Fibroblast of skin of back (primary cell): ENCODE results near the gene CCDC182.

Source experiments
- DNase-seq: peaks from one replicate; pipeline ENCODE4 v3.0.0-alpha.2; 2013

Gene CCDC182

DNA sequence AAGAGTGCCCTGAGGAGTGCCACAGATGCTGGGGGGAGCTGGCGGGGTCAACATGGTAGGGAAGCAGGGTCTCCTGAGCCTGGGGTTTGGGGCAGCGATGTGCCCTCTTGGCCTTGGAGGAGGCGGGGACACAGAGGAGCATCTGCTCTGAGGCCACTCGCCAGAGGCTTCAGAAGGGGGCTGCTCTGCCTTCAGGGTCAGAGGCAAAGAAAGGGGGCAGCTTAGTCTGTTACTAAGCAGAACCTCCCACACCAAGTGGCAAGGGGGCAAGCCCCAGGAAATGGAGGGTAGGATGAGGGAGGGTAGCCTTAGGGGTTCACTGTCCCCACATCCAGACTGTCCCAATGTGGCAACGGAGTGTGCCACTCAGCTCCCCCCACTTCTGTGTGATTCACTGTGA lies 18.3 kb downstream of the CCDC182 start:
- no peak for DNase-seq

DNA sequence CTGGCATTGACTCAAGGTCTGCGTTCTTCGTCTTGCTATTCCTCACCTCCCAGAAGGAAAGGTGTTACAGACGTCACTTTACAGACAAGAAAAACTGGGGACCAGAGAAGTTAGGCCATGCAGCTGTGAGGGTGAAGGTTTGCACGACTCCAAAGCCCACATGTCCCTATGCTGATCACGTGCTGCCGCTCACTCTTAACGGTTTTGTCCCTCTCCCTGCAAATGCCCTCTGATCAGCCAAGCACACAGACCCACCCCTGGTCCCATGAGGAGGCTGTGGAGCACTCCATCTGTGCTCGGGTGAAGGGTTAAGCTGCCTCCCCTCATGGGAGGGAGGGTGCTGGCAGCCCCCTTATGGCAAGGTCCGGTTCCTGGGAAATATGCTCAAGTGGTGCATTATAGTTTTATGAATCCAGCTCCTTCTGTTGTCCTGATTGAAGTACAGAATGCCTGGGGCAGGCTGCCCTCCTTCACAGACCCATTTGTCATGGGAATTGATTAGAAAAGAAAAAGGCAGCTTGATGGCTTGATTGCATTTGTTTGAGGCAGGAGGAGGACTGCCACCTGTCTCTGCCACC lies 18.8 kb downstream of the CCDC182 start:
- no peak for DNase-seq

DNA sequence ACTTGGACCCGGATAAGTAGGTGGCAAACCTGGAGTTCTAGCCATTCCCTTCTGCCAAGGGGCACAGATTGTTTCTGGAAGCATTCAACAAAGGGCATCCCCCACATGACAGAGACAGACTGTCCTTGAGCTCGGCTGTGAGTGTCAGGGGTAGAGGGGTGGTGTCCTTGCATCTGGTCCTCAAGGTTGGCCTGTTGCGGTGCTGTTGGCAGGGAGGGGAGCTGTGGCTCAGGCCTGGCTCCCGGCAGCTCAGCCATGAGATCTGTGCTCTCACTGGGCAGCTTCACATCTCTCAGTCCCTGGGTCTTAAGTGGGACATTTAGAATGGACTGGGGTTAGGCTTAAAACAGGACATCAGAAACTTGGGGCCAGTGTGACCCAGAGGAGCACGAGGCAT lies 20.4 kb downstream of the CCDC182 start:
- DNase-seq, result no peak

DNA sequence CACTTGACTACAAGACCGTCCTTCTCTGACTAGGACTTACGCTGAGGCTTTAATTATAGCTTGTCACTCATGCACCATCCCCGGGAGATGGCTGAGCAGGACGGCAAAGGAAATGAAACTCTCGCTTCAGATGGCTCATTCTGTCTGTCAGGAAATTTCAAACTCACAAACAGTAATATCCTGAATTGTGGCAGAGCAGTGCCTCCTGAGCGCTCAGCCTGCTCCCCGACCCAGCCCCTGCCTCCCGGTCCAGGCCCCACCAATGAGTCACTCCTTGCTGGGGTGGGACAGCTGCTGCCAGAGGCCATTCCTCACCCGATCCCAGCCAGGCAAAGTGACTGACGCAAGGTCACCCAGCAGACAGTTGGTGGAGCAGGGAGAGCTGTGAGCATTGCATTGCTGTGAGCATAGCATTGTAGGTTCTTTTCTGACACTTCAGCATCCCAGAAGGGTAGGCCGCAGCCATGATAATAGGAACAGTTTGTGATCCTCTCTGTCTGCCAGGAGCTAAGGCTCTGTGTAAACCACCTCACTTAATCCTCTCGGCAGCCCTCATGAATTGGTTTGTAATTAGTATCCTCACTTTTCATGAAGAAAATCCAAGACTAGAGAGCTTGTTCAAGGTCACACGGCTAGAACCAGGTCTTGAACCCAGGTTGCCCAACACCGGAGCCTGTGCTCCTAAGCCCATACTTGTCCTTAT lies 20.9 kb downstream of the CCDC182 start:
- DNase-seq, result peak; percentile 26

DNA sequence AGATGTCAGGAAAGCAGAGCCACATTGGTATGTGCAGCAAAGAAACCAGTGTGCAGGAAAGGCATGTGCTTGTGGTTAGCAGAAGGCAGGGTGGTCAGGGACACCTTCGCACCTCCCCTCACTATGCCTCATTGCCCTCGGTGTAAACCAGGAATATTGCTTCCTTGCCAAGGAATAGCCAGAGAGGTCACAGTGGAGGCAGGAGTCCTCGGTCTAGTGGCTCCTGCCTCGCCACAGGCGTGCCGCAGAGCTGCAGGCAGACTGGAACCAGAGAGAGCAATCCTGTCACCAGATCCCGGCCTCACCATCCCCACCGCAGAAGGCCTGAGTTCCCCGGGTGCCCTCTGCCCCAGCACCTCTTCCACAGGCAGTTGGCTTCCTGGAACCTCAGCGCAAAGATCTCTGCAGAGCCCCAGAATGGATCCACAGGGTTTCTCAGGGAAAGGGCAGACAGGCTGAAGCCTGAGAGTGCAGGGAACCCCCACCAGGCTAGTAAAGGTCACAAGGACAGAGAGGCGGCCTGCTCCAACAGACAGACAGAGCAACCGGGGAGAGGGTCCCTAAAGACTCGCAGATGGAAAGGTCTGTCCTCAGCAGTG lies 21.6 kb downstream of the CCDC182 start:
- no peak for DNase-seq

- DNase-seq, result no peak
Observed at GRCh38 chr17:57722704-57723043, 22.4 kb downstream of the CCDC182 start.

- DNase-seq, result no peak
Observed at GRCh38 chr17:57721967-57722703, 23.0 kb downstream of the CCDC182 start.

- no peak for DNase-seq
Observed at GRCh38 chr17:57720386-57721035, 24.6 kb downstream of the CCDC182 start.

- DNase-seq, result no peak
Observed at GRCh38 chr17:57718878-57719277, 26.2 kb downstream of the CCDC182 start.

DNA sequence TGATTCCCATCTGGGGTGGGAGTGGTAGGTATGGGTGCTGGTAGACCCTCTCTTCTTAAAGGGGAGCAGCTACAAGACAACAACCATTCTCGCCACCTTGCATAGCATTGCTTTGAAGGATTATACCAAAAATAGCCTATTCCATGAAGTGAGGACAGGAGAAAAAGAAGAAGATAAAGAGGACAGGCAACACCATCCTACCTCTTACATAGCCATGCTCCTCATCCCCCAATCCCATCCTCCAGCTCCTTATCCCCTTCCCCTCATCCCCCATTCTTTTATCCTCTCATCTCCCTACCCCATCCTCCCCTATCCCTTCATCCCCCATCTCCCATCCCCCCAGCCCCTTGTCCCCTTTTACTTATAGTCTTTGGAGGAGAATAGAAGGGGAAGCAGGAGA lies 29.1 kb downstream of the CCDC182 start:
- DNase-seq, result no peak

DNA sequence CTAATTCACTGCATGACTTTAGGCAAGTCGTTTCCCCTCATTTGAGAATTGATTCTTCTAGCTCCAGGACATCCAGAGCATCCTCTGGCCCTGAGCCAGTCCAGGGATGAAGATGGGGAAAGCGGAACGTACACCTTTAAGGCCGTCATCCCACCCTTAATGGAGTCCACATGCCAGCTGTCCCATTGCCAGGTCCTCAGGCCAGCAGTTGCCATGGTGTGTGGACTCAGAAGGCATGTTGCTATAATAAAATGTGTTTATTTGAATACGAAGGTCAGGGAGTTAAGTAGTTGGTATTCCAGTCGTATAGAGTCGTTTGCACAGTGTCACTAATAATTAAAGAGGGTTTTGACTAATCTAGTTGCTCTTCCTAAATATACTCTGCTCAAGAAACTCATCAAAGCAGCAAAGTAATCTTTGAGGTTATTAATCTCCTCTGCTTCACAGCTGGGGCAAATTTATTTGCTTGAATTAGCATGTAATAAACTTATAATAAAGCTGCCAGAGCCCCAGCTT lies 30.4 kb downstream of the CCDC182 start:
- DNase-seq, result no peak

DNA sequence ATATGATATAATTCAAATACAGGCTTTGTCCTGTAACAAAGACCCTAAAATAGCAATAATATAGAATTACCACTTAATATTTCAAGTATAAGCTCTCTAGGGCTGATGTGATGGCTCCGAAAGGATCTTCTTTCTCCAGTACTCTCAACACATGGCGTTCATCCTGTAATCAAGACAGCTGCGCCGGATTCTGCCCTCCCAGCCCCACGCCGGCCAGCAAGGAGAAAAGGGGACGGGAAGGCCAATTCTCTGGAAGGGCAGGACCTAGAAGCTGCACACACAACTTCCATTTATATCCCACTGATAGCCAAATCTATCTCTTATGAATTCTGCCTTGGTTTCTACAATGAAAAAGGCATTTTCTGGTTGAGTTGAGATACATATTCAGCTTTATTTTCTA lies 32.0 kb downstream of the CCDC182 start:
- DNase-seq, result no peak

DNA sequence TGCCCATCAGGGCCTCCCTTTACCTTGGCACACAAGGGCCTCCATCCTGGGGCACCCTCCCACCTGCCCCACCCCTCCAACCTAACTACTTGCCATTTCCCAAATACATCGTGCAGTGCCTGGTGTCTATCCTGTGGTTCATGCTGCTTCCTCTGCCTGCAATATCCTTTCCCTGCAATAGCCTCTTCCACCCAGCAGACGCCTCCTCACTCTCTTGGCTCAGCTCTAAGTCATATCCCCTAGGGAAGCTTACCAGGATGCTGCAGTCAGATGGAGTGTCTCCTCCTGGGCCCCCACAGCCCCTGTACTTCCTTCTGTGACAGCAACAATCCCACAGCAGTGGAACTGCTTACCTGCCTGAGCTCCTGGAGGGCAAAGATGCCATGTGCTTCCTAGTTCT lies 36.7 kb downstream of the CCDC182 start:
- DNase-seq, result no peak

GRCh38 chr17:57707892-57708291 lies 37.2 kb downstream of the CCDC182 start:
- no peak for DNase-seq

DNA sequence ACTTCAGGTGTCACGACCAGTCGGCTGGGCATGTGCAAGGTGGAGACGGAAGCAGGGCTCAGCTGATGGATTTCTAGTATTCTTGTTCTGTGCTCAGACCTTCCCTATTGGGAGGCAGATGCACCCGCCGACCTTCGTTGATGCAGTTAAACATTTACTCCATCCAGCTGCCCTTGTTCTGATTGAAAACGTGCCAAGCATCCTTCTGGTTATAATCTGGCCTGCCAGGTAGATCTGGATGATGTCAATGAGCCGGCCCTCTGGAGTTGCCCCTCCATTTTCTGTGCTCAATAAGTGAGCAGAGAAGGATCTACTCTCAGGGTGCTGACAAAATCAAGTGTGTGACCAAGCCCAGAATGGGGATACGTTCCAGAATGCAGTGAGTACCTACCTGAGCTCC lies 38.3 kb downstream of the CCDC182 start:
- DNase-seq, result no peak

DNA sequence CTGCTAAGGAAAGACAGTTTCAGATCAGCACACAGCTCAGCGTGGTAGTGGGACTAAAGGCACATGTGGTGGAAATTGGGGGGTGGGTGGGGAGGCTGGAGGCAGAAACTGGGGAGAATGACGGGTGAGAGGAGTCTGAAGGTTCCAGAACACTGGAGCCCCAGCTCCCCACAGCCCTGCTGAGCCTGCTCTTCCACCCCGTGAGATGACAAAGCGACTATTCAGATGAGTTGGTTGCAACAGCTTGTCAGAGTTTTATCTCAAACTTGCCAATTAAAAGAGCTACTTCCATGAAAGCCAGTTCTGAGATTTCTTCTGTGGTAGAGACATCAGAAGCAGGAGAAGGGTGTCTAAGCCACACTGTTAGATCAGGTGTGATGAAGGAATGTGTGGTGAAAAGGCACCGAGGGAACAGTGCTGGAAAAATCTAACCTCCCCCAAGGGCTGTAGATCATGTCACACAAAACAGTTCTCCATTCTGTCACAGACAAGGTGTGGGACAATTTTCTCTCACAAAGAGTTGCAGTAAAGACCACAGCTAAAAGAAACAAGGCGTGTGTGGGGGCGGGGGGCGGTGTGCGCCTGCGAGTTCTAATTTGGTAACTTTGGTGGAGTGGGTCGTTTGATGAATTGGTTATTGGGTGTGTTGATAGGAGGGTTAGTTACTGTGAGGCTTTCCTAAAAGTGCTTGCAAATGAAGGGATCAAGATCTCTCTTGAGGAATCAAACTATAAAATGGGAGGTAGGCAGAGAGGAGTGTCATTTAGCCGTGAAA lies 39.0 kb downstream of the CCDC182 start:
- DNase-seq, result no peak

- DNase-seq, result no peak
Observed at GRCh38 chr17:57704448-57704847, 40.7 kb downstream of the CCDC182 start.

GRCh38 chr17:57703273-57703672 lies 41.8 kb downstream of the CCDC182 start:
- DNase-seq, result no peak

DNA sequence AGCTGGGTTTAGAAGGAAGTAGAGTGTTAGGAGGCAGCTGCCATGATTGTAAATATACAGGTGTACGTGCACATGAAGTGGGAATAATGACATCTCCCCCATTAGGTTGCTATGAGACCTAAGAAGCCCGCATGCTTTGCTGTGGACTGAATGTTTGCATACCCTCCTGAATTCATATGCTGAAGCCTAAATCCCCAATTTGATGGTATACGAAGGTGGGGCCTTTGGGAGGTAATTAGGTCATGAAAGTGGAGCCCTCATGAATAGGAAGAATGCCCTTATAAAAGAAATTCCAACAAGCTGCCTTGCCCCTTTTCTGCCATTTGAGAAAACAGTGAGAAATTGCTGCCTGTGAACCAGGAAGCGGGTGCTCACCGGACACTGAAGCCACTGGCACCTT lies 44.0 kb downstream of the CCDC182 start:
- DNase-seq, result no peak

GRCh38 chr17:57699751-57700219 lies 45.3 kb downstream of the CCDC182 start:
- DNase-seq, result no peak

DNA sequence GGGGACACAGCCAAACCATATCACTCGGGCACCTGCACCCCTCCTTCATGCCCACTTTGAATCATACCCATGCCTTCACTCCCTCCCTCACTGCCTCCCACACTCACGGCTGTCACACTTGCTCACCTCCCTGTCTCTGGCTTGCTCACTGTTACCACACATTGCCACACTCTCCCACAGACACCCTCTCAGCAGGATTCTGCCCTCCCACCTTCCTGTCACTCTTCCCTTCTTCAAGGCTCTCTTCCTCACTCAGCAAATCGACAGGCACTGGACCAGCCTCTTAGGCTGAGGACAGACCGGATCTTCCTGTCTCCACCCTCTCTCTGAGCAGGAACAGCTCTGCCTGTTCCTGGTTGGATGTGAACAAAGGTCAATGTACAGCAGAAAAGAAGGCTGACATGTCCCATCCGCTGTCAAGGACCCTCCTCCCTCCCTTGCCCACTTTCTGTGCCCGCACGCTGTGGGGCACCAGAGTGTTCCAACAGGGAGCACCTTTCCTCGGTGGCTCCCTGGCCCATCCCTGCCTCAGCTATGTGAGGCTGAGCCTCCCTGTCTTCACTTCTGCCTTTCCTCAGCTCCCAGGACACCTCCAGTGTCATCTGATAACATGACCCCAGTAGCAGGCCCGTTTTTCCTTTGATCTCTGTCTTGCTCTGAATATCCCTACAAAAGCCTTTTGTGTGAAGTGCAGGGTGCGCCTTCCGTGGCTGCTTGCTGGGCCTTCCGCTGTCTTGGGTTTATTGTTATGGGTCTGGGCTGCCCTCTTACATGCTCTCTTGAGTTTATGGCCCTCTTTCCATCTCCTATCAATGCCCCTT lies 47.0 kb downstream of the CCDC182 start:
- DNase-seq, result no peak
